Activated CD4-positive, alpha-beta T cell treated with anti-CD3 and anti-CD28 coated beads for 1 hour (primary cell): Measurements from ENCODE around the gene CORO6.

ENCODE experiments used
- DNase-seq: peaks from one replicate; pipeline ENCODE4 v3.0.0-alpha.2; 2020

Gene CORO6

DNA sequence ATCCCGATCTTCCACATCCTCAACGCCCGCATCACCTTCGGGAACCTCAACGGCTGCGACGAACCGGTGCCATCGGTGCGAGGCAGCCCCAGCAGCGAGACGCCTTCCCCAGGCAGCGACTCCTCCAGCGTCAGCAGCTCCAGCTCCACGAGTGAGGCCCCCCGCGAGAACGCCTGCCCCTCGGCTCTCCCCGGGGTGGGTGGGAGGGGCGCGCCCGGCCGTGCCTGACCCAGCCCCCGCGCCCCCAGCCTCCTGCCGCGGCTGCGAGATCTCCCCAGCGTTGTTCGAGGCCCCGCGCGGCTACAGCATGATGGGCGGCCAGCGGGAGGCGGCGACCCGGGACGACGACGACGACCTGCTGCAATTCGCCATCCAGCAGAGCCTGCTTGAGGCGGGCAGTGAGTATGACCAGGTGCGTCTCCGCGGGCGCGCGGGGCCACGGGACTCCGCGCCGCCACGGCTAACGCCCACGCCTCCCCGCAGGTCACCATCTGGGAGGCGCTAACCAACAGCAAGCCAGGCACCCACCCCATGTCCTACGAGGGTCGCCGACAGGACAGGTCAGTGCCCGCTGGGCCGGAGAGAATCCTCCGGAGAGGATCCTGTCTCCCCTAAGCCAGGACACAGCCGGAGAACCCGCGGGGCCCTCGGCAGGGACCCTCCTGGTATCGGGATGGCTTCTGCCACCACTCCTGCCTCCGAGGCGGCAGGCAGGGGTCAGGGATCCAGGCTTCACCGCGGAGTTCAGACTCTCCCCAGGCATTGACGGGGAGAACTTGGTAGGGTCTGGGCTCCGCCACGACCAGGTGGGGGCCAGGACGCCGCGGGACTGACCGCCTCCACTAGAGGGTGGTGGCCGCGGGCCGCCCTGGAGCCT is 10.1 kb downstream of the CORO6 start:
- DNase-seq: no peak

DNA sequence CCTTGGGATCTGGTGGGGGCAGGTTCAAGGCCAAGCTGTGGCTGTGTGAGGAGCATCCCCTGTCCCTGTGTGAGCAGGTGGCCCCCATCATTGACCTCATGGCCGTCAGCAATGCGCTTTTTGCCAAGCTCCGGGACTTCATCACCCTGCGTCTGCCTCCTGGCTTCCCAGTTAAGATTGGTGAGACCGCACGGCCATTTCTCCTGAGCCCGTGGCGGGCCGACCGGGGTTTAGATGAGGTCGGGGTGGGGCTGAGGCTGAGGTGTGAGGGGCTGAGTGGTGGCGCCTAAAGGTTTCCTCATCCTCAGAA is 10.7 kb downstream of the CORO6 start:
- no peak for DNase-seq

DNA sequence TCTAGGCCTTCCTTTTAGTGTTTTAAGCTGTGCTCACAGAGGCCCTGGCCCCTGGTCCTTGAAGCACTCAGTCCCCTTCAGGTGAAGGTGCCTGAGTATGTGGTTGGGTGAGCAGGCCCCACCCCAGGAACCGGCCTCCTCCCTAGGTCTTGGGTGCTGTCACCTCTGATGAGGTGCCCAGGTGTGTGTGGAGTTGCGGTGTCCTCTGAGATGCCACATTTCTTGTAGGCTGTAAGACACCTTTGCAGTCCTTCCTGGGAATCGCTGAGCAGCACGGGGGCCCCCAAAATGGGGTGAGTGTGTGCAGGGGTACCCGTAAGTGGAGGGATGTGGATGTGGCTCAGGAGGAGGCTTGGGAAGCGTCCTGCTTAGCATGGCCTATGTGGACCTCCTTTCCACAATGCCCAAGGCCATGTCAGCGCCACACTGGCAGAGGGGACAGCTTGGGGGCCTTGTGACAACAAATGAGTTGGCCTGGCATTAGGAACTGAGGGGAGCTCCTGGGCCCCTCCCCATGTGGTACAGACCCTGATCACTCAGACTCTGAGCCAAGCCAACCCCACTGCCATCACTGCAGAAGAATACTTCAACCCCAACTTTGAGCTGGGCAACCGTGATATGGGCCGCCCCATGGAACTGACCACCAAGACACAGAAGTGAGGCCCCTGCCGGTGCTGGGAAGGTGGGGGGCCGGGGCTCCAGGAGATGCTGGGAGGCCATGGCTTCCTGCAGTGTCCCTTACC is 11.2 kb downstream of the CORO6 start:
- DNase-seq: no peak

DNA sequence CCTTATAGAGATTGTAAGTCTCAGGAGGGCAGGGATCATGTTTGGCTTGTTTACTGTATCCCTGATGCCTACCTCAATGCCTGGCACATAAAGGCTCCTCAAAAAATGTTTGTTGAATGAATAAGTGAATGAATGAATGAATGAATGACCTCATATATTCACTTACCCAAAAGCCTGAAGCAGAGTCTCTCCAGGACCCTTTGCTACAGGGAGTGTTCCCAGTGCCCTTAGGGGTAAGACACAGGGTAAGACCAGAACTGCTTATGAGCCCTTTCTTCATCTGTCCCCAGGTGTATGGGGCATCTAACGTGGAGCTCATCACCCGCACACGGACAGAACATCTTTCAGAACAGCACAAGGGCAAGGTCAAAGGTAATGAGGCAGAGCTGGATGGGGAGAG is 12.3 kb downstream of the CORO6 start:
- DNase-seq: no peak

DNA sequence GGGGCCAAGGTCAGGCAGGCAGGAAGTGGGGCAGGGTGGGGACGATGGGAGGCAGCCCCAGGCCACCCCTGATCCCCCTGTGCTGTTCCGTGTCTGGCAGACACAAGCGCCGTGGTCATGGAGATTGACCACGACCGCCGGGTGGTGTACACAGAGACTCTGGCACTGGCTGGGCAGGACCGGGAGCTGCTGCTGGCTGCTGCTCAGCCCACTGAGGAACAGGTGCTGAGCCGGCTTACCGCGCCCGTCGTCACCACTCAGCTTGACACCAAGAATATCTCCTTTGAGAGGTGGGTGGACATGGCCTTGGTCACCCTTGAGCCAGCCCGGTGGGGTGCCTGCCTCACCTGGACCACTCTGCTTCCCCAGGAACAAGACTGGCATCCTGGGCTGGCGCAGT is 13.7 kb downstream of the CORO6 start:
- no peak for DNase-seq

DNA sequence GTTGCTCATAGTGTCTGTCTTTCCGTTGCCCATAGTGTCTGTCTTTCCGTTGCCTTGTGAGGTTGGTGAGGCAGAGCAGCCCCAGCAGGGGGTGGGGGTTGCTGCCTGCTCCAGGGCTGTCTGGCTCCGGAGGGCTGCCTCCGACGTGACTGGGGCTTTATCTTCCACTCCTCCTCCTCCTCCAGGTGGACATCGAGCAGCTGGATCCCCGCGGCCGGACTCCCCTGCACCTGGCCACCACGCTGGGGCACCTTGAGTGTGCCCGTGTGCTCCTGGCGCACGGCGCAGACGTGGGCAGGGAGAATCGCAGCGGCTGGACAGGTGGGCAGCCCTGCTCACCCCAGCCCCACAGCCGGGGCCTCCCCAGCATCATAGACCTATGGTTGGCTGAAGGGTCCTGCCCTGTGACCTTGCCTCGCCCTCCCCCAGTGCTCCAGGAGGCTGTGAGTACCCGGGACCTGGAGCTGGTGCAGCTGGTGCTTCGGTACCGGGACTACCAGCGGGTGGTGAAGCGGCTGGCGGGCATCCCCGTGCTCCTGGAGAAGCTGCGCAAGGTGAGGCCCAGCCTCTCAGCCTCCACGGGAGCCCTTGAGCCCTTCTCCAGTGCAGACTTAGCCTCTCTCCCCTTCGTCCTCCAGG is 15.0 kb downstream of the CORO6 start:
- DNase-seq: no peak

DNA sequence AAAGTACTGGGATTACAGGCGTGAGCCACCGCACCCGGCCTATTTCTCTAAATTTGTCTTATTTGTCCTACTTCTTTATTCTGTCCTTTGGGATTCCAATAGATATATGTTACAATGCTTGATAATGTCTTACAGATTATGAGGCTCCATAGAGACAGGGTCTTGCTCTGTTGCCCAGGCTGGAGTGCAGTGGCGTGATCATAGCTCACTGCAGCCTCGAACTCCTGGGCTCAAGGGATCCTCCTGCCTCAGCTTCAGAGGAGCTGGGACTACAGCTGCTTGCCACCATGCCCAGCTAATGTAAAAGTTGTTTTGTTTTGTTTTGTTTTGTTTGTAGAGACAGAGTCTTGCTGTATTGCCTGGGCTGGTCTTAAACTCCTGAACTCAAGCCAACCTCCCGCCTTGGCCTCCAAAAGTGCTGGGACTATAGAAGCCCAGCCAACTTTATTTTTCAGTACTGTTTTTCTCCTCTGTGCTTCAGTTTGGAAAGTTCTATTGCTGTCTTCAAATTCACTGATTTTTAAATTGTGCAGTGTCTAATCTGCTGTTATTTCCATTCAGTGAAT is 19.5 kb downstream of the CORO6 start:
- DNase-seq: no peak

DNA sequence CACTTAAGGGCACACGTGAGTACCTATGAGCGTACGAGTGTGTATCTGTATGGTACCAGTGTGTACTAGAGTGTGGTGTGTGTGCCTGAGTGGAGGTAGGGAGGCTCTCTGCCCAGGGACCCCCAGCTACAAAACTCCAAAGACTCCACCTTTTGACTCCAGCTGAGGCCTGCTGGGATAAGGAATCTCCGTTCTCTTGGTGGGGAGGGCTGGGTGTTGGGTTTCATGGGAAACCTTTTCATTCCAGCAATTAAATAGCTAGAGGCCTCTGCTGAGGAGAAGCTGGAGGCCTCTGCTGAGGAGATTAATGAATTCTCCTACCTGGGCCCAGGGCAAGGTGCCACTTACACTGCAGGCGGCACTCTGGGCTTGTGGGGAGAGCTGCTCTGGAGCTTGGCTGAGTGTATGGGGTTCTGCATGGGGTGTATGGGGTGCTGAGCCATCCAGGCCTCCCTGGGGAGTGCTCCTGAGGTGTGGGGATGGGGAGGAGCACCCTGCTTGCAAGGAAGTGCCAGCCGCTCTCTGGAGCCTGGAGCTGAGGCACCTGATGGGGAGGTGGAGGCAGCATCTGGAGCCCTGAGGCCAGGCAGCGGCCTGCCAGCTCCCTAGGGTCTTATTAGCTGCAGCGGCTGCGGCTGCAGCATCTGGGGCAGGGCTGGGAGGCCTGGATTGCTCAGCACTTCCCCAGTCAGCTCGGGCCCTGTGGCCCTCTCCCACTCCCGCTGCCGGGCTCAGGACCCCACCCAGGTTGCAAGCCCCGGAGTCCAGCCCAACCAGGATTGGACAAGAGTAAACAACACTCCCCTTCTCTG is 25.1 kb downstream of the CORO6 start:
- no peak for DNase-seq

DNA sequence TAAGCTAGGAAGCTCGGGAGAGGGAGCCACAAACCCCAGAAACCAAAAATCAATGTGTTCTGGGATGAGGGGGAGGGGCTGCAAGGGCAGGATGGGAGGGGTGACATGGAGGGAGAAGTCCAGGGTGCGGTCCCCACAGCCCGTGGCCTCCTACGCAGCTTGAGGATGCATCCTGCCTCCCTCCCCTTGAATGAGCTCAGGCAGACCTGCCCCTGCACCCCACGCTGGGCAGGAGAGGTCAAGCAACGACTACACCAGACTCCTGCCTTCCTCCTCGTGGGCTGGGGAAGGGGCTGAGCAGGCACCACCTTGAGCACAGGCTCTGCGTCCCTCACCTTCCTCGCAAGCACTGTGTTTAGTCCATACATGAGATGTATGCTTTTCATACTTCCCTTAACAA is 25.9 kb downstream of the CORO6 start:
- no peak for DNase-seq

DNA sequence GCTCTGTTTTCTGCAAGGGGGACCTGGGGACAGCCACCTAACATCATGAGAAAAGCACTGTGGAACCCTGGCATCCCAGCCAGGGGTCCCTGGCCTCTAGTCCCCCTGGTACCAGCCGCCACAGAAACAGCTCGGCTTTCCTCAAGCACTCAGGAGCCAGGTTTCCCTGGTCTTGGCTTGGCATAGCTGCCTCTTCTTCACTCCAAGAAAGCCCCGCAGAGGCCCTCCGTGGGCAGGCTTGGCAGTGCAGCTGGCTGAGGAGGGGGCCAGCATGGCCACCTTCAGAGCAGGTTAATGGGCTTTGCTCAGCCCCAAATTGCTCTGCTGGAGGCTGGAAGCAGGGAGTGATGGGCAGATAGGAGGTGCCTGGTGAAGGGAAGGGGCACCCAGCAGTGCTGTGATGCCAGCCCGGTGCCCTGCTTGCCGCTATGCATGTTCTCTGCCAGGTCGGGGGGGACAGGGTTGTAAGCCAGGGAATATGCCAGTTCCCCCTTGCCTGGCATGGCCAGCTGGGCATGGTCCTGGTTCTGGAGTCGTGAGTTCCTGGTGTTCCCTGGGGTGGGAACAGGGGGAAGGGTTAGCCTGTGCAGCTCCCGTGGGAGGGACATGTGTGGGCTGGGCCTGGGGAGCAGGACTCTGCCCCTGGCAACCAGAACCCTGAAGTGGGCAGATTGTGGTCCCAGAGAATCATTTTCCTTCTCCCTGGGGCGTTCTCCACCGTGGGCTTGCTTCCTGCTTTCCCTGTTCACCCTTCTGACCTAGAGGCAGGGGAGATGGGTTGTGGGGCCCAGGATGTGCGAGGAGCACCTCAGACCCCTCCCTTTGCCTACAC is 26.6 kb downstream of the CORO6 start:
- DNase-seq: no peak

DNA sequence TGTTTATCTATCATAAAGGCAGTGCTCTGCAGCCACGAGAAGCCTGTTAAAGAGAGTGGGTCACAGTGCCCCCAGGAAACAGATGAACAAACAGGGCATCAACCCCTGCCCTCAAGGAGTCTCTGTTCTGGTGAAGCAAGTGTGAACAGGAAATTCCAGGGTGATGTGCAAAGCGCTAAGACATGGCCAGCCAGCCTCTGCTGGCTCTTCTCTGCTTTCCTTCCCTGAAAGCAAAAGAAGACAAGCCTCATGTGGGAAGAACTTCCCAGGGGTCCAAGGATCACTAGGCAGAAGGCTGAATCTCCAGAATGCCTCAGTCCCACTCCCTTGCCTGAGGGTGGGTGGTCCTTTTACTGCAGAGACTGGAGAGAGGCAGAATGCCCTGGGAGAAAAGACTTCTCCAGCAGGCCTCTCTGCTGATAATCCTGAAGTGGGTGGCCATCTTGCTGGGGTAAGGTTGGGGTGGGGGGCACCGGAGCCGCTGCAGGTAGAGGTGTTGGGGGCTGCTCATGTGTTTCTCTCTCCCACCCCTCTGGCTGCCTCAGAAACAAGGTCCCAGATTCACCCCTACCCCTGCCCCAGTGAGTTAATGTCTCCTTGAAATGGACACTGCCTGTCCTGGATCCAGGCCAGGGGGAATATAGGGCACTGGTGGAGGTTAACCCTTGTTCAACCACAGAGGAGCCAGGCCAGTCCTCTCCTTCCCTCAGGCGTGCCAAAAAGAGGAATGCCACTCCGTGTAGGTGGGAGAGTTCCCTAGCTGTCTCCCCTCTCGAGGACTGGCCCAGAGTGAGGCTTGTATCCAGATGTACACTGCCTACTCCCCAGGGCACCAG is 27.4 kb downstream of the CORO6 start:
- no peak for DNase-seq

DNA sequence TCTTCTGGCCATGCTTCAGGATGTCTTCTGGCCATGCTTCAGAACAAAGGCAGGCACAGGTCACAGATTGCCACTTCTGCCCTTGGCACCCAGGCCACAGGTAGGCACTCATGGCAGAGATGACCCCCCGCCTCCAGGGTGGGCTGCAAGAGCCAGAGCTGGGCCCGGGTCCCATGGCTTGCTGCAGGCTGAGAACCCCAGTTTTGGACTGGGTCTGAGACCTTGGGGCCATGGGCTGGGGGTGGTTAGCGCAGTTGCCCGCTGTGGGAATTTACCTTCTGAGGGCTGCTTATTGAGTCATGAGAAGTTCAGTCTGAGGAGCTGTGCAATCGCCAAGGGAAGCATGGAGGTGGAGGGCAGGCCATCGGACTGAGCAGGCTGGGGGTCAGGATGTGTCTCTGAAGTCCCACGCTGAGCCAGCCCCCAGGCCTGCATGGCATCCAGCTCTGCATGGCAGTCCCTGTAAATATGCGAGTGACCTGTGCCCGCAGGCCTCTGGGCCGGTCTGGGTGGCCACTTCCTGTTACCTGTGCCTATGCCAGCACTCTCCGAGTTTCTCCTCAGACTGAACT is 28.1 kb downstream of the CORO6 start:
- no peak for DNase-seq

DNA sequence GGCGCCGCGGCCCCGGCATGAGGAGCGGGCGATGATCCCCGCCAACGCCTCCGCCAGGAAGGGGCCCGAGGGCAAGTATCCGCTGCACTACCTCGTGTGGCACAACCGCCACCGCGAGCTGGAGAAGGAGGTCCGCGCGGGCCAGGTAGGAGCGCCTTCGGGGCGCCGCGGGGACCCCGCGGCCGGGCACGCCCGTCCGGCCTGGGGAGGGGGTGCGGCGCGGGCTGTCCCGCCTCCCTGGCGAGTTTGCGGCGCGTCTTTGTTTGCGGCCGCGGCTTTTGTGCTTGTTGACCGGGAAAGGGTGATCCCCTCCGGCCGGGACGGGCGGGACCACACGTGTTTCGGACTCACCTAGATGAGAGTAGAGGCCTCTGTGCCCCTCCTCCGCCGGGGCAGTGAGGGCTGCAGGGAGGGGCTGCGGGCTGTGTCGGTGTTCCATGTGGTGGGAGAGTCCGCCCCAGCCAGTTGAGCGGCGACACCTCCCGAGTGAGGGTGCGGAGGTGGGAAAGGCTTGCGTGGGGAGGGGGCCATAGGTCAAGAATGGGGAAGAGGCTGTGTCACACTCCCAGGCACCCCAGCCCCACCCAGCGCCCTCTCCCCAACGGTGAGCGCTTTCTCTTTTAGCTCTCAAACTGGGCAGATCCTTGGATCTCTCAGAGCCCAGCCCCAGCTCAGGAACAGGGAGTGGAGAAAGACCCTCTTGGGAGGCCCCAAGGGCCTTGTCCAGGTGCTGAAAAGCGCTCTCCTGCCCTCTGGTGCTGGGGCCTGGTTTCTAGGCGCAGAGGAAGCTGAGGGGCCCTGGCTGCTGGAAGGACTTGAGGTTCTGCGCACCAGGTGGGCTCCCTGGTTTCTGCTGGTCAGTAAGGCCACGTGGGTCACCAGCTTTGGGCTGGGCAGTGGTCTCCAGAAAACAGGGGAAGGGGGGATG is 28.9 kb downstream of the CORO6 start:
- DNase-seq: no peak

DNA sequence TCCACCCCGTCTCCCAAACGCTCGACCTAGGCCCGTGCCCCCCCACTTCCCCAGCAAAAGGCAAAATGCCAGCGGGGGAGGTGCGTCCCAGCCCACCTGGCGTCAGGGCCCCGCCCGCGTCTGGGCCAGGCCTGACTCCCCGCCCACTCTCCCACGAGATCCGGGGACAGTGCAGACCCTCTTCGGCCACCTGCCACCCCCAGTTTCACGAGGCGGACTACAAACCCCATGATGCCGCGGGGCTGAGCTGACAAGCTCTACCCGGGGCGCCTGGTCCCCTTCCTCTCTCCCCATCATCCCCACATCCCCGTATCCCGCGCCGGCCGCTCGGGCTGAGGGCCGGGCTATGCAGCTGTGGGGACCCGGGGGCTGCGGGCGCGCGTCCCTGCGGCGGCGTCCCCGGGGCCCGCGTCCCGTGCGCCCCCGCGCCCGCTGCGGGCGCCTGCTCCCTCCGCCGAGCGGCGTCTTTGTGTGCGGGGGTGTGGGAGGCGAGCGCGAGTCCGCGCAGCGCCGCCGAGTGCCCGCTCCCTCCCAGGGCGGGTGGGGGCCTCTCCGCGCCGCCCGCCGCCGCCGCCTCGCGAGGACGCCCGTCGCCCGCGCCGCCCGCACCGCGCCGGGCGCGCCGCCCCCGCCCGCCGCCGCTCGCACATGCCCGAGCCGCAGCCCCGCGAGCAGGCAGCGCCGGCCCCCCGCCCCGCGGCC is 29.7 kb downstream of the CORO6 start, which contains the start of gene ANKRD13B:
TSS of gene ANKRD13B (plus strand) at position 283 of the 702 bp plus-strand sequence. CDS start 490 bp downstream, outside the sequence.
- DNase-seq: no peak

DNA sequence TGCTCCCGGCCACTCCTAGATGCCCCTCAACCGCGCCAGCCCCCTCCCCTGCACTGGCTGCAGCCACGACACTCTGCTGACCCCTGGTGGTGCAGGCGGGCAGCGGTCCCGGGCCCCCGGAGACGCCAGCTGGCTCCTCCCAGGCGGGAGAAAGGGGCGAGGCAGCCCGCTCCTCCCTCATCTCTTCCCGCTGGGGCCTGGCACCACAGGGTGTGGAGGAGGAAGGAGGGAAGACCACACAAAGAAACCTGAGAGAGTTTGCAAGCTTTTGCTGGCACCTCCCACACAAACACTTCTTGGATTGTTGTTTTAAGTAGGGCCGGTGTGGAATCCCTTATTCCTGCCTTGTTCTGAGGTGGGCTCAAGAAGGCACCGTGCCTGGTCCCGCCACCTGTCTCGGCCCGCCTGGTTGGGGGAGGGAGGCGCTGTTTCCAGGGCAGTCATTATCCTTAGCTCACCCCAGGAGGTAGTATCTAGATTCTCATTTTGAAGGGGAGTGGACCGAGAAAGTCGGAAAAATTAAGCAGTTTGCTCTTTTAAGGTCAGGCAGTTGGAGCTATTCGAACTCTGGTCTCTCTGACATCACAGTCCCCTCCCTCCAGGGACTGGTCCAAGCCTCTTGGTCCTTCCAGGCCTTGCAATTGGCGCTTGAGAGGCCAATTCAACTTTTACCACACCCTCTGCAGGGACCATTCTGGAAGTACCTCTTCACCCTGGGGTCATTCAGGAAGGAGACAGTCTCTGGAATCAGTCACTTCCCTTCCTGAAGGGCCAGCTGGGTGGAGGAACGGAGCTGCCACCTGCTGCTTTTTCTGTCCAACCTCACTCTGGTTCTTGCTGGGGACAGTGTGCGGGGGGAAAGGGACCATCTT is 30.7 kb downstream of the CORO6 start:
- DNase-seq: peak; percentile 60

DNA sequence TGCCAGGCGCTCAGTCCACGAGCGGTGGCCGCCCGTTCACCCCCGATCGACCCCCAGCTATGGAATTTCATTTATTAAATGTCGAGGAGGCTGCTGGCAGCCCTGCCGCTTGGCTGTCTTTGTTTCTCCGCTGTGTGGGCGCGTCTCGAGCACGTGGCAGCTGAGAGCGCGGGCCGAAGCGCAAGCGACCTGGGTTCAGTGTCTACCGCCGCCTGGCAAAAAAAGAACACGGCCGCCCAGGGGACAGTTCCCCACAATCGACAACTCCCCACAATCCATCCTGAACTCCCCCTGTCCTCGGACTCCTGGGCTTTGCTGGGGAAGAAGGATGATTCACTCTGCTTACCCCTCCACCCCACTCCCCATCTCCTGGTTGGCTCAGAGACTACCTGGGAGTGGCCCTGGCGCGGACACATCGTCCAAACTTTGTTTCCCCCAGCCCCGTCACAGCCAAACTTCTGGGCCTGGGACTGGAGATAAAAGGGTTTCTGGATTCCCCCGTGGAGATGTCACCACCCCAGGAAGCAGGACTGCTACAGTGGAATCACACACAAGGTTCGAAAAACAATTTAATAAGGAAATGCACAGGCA is 31.5 kb downstream of the CORO6 start:
- DNase-seq: no peak
